ENCODE results near the gene POU5F1.

Gene POU5F1

DNA sequence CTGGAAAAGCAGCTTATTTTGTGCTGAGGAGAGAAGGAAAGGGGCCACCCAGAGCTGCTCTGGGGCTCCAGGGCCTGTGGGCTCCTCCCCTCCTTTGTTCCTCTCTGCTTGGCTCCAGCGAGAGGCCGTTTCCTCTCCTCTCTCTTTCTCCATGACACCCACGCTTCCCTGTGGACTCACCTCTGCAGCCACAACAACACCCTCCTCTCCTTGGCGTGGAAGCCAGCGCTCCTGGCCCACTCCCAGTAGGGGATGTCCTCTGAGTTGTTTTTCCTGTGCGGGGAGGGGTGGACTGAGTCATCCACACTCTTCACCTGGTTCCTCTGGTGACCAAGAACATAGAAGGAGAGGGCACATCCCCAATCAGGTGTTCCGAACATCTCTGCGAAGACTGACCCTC lies 45.3 kb downstream of the POU5F1 start:
- TF ChIP-seq, protein P1, sequence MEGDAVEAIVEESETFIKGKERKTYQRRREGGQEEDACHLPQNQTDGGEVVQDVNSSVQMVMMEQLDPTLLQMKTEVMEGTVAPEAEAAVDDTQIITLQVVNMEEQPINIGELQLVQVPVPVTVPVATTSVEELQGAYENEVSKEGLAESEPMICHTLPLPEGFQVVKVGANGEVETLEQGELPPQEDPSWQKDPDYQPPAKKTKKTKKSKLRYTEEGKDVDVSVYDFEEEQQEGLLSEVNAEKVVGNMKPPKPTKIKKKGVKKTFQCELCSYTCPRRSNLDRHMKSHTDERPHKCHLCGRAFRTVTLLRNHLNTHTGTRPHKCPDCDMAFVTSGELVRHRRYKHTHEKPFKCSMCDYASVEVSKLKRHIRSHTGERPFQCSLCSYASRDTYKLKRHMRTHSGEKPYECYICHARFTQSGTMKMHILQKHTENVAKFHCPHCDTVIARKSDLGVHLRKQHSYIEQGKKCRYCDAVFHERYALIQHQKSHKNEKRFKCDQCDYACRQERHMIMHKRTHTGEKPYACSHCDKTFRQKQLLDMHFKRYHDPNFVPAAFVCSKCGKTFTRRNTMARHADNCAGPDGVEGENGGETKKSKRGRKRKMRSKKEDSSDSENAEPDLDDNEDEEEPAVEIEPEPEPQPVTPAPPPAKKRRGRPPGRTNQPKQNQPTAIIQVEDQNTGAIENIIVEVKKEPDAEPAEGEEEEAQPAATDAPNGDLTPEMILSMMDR (IDR thresholded peaks at IDR 0.05; ENCODE audit: insufficient read depth, missing control alignments): no peak
- FAIRE-seq (no peak), DNase-seq (ENCODE audit: insufficient read length, low spot score) (no peak)

DNA sequence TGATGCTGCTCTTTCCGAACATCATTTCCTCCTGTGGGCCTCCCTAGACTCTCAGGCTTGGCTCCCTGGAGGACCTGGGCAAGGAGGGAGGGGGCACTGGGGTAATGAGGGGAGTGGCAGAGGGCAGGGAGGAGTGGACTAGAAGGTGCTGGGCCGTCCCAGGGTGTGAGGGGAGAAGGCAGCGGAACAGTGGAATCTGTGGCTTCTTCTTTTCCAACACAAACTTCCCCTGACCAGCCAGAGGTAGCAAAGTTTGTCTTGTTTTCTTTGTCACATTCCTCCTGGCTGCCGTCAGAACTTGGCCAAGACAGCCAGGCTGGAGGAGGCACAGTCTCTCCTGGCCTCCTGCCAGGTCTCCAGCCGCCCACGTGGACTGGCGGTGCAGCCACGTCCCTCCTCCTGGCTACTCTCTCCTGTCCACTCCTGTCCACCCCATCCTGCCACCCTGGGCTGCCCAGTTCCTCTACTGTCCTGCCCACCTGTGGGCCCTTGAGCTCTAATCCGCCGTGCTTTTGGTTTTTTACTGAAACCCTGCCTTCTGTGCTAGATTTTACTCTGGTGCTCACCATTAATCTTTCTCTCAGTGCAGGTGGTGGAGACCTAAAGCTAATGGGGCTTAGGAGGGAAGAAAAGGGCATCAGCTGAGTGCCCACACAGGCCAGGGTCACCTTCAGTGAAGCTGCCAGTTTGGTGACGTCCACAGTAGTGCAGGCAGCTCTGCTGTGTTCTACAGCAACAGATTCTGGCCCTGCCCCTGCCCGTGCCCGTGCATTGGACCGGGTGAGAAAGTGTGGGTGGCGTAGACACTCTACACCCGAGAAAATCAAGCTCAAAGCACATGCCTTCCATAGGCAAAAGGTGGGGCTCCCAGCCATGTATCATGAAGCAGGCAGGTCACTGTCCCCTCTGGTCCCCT lies 47.4 kb downstream of the POU5F1 start:
- FAIRE-seq (no peak), DNase-seq (ENCODE audit: insufficient read length, low spot score) (no peak)
- TF ChIP-seq, protein P1 (IDR thresholded peaks at IDR 0.05; ENCODE audit: insufficient read depth, missing control alignments): no peak

DNA sequence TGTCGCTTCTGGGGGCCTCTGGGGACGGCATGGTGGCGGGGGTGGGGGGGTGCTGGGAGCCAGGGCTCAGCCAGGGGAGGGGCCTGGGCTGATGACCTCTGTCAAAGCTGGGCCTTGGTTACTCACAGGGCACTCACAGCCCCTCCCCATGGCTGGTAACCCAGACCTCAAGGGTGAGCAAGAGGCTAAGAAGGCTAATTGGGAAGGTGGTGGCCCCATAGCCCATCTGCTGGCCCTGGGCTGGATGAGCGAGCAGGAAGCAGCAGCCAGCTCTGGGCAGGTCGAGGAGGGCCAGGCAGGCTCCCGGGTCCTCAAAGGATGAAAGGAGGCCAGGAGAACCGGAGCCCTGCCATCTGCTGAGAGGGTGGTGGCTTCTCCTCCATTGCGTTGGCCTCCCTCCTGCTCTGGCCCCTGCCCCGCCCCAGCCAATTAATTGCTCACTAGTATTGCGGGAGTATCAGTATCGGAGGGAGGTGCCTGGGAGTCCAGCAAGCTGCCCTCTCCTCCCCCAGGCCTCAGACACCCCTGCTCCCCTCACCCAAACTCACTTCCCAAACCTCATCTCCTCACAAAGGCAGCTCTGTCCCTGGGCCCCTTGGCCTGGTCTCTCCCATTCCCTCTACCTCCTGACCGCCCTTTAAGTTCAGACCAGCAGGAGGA lies 49.2 kb downstream of the POU5F1 start:
- no peak for DNase-seq (ENCODE audit: insufficient read length, low spot score)
- TF ChIP-seq, protein P1 (IDR thresholded peaks at IDR 0.05; ENCODE audit: insufficient read depth, missing control alignments): no peak
- no peak for FAIRE-seq

DNA sequence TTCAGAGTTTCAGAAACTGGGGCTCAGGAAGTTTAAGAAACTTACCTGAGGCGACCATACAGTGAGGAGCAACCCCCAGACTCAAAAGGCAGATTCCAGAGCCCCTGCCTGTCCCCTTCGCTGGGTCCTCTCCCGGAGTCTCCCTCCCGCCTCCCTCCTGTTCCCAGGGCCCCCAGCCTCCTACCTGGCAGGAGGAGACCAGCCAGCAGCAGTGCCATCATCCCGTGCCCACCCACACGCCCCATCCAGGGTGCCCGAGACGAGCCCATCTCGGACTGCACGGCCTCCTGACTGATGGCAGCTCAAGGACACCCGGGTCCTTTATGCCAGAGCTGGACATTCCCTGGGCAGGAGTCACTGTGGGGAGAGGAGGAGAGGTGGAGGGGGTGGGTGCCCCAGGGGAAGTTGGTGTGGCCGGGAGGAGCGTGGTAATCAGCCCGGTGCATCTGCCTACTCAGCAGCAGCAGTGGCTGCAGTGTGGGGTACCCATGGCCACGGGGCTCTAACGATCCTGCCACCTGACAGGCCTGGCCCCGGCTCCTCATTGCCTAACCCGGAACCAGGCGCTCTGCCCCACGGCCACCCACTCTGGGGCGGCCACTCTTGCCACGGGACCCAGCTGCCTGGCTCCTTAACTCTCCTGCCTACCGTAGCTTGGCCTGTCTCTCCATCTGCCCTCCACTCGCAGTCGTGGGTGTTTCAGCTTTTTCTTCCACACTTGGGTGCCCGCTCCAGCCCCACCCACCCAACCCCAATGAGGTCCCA lies 50.1 kb downstream of the POU5F1 start, which contains the start of gene CDSN:
TSS of gene CDSN (minus strand) at position 296 of the 765 bp plus-strand sequence. CDS start at position 269, 27 bp downstream.
- TF ChIP-seq, protein P1 (IDR thresholded peaks at IDR 0.05; ENCODE audit: insufficient read depth, missing control alignments): no peak
- DNase-seq (ENCODE audit: insufficient read length, low spot score): no peak
- FAIRE-seq: no peak

DNA sequence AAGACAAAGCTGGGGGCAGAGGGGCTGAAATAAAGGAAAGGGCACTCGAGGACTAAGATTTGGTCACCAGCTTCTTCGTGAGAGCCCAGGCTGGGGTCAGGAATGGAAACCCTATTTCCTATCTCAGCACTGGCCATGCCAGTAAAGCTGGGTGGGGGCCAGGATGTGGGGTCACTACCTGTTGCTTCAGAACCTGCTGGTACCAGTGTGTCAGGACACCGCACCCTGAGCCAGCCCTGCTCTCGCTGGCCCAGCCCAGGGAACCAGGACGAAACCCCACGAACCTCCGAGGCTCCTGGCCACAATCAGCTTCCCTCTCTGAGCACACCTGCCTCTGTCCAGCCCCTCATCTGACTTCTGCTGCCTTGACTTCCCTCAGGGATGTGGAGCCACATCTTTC lies 52.3 kb downstream of the POU5F1 start:
- no peak for DNase-seq (ENCODE audit: insufficient read length, low spot score)
- FAIRE-seq: no peak
- TF ChIP-seq, protein P1 (IDR thresholded peaks at IDR 0.05; ENCODE audit: insufficient read depth, missing control alignments): no peak

DNA sequence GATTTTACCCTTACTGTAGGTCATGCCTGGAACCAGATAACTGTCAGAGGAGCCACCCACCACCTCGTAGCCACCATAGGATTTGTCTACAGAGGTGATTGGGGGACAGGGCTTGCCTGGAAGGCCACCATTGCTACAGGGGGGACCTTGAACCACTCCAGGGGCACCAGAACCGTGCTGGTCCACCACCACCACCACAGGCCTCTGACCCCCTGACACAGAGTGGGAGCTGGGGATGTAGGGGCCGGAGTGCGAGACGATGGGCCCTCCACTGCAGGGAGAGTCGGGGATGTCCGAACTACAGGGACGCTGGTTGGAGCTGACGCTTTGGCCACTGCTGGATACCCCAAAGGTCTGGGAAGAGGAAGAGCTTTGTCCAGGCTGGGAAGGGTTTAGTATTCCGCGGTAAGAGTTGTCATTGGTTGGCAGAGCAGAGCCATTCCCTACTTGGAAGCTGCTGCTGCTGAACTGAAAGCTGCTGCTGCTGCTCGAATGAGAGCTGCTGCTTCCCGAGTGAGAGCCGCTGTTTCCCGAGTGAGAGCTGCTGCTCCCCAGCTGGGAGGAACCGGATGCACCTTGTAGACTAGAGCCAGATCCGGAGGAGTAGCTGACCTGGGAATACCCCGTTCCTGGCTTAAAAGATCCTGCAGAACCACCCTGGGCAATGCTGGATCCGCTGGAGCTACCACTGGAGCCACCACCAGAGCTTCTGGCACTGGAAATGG lies 53.7 kb downstream of the POU5F1 start:
- TF ChIP-seq, protein P1 (IDR thresholded peaks at IDR 0.05; ENCODE audit: insufficient read depth, missing control alignments): no peak
- DNase-seq (ENCODE audit: insufficient read length, low spot score): no peak
- FAIRE-seq: no peak
